22Rv1 (cell line): ENCODE results near the gene PLD5.

Experiments used
- ZFX ChIP-seq: fragments of 450-650 bp; IDR thresholded peaks from 2 replicates; pipeline ENCODE4 v1.6.1; 2017; ENCODE audit warnings: antibody characterized with exemption, borderline replicate concordance
- TF ChIP-seq, protein P1 (sequence below): fragments of 450-650 bp; IDR thresholded peaks from 2 replicates; pipeline ENCODE4 v1.5.1; 2017; ENCODE audit warnings: mild to moderate bottlenecking

DNA sequence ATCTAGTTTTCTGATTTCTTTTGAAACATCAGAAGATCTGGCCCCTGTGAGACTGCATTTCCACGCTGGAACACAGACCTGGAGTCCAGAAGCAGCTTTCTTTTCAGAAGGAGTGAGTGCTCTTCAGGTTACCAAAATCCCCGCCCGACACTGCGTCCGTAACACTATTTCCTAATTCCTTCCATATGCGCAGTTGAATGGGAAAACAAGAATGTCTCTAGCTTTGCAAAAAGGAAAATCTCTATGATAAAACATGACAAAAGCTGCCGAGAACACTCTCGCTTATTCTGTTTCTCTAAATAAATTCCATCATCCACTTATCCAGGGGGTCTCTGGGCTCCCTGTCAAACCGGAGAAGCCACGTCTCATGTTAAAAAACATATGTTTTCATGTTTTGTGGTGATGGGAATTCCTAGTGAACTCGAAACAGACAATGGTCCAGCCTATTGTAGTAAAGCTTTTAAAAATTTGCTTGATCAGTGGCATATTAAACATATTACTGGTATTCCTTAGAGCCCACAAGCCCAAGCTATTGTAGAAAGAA is 67.7 kb downstream of the PLD5 start:
- TF ChIP-seq, protein P1, sequence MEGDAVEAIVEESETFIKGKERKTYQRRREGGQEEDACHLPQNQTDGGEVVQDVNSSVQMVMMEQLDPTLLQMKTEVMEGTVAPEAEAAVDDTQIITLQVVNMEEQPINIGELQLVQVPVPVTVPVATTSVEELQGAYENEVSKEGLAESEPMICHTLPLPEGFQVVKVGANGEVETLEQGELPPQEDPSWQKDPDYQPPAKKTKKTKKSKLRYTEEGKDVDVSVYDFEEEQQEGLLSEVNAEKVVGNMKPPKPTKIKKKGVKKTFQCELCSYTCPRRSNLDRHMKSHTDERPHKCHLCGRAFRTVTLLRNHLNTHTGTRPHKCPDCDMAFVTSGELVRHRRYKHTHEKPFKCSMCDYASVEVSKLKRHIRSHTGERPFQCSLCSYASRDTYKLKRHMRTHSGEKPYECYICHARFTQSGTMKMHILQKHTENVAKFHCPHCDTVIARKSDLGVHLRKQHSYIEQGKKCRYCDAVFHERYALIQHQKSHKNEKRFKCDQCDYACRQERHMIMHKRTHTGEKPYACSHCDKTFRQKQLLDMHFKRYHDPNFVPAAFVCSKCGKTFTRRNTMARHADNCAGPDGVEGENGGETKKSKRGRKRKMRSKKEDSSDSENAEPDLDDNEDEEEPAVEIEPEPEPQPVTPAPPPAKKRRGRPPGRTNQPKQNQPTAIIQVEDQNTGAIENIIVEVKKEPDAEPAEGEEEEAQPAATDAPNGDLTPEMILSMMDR: no peak
- TF ChIP-seq ZFX: no peak
